Fibroblast of pulmonary artery (primary cell): ENCODE measurements around the gene TTLL11.

Source experiments
- DNase-seq: peaks from one replicate; pipeline ENCODE4 v3.0.0-alpha.2; 2010; ENCODE audit warnings: low read depth
- H3K4me3 ChIP-seq: replicated peaks from 2 replicates; pipeline ENCODE4 v1.5.1; 2011; ENCODE audit warnings: low read depth, mild to moderate bottlenecking, control low read depth, low read length, moderate library complexity
- CTCF ChIP-seq: IDR thresholded peaks from 2 replicates; pipeline ENCODE4 v1.5.1; 2011; ENCODE audit warnings: mild to moderate bottlenecking, control low read depth, low read length, inconsistent platforms; ENCODE audit errors: missing control alignments

The TTLL11 gene

GRCh38 chr9:121838746-121839669, 254.1 kb downstream of the TTLL11 start:
- peak; percentile 14 for TF ChIP-seq CTCF
- no peak overlapping the region for H3K4me3 ChIP-seq
- DNase-seq = no peak

GRCh38 chr9:121837113-121837961, 255.8 kb downstream of the TTLL11 start:
- no peak overlapping the region for H3K4me3 ChIP-seq
- no peak for TF ChIP-seq CTCF
- DNase-seq = peak; percentile 46

- no peak for DNase-seq
- TF ChIP-seq CTCF = no peak
- H3K4me3 ChIP-seq = no peak overlapping the region
These were observed 256.7 kb downstream of the TTLL11 start for GRCh38 chr9:121836366-121836885.

- no peak for TF ChIP-seq CTCF
These were observed 257.3 kb downstream of the TTLL11 start for GRCh38 chr9:121835587-121836365.

GRCh38 chr9:121833061-121833460, 260.0 kb downstream of the TTLL11 start:
- no peak for TF ChIP-seq CTCF
- DNase-seq = no peak
- H3K4me3 ChIP-seq = no peak overlapping the region

More at GRCh38 chr9:121835587-121836365, 257.3 kb downstream of the TTLL11 start:
- DNase-seq = no peak
- no peak overlapping the region for H3K4me3 ChIP-seq

- no peak for TF ChIP-seq CTCF
- no peak for DNase-seq
These were observed 261.2 kb downstream of the TTLL11 start for GRCh38 chr9:121831869-121832268.

More at GRCh38 chr9:121831869-121832268, 261.2 kb downstream of the TTLL11 start:
- H3K4me3 ChIP-seq = no peak overlapping the region
